Left lobe of liver (tissue), 2 donors: ENCODE measurements around the gene TXNDC11. TPM values are rescaled to one million over a fixed set of nuclear protein-coding genes. Genes with fewer than 3 reads are reported as not detected.

ENCODE experiments used
- ATAC-seq: fragments of 200-7000 bp; cut with Tn5 transposase; one replicate; pipeline ENCODE4 v1.9.1; 2020; ENCODE audit warnings: mild to moderate bottlenecking, moderate library complexity
- DNase-seq: peaks from one replicate; pipeline ENCODE4 v3.0.0-alpha.2; 2020; ENCODE audit warnings: low spot score
- total RNA-seq: library from RNA; stranded (reverse); gene quantifications from one replicate; pipeline ENCODE4 v1.2.1, GENCODE V29; 2021
- donor health status: DM: no; HTN: no; CAD: no; lungs with moderate emphysema.
- donor health status: DM: no; HTN: yes; CAD: no.

Gene TXNDC11
- total RNA-seq, 1 donor from 2014 or later, result 49.1 TPM

DNA sequence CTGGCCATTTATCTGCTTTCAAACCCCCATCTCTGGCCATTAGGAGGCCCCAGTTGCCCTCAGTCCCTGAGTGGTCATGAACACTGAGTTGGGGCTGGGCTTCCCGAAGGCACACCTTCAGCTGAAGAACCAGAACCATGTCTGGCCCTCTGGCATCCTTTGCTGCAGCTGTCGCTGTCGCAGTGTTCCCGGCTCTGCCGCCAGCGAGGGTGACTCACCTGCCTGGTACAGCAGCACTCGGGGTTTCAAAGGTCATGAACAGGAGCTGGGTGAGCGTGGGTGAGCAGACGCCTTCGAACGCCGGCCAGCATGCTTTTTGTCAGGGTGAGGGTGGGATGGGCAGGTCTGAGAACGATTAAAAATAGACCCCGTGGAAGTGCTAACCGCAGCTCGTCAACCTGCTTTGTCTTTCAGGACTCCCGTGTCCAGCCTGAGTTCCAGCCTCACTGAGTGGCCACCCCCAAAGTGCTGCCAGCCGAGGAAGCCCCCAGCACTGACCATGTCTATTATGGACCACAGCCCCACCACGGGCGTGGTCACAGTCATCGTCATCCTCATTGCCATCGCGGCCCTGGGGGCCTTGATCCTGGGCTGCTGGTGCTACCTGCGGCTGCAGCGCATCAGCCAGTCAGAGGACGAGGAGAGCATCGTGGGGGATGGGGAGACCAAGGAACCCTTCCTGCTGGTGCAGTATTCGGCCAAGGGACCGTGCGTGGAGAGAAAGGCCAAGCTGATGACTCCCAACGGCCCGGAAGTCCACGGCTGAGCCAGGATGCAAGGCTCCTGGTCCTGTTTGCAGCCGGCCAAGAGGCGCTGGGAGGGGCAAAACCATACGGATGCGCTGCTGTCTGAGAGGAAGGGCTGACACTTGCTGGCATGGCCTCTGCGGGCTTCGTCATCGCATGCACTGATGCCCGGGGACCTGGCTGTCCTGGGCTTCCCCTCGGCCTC, 66.8 kb downstream of the TXNDC11 start:
- ATAC-seq, result peak; percentile 88
- DNase-seq, result peak; percentile 79

DNA sequence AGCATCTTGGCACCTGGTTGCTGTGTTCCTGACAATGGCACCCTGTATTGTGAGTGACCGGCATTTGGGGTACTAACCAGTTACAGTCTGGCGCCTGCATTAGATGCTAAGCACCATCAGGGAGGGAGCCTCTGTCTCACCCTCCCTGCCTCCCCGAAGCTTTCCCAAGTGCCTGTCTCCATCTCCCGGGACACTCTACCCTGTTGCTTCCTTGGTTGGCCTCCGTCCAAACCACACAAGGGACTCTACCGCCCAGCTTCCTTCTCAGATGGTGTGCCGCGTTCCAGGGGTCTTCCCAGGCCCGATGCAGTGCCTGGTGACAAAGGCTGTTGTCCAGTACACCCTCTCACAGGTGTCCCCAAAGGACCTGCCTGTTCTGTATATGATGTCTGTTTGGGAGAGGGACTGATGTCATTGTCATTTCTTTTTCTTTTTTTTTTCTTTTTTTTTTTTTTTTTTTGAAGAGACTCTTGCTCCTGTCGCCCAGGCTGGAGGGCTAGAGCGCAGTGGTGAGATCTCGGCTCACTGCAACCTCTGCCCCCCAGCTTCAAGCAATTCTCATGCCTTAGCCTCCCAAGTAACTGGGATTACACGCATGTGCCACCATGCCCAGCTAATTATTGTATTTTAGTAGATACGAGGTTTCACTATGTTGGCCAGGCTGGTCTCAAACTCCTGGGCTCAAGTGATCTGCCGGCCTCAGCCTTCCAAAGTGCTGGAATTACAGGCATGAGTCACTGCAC, 67.7 kb downstream of the TXNDC11 start:
- ATAC-seq (no peak), DNase-seq (no peak)

DNA sequence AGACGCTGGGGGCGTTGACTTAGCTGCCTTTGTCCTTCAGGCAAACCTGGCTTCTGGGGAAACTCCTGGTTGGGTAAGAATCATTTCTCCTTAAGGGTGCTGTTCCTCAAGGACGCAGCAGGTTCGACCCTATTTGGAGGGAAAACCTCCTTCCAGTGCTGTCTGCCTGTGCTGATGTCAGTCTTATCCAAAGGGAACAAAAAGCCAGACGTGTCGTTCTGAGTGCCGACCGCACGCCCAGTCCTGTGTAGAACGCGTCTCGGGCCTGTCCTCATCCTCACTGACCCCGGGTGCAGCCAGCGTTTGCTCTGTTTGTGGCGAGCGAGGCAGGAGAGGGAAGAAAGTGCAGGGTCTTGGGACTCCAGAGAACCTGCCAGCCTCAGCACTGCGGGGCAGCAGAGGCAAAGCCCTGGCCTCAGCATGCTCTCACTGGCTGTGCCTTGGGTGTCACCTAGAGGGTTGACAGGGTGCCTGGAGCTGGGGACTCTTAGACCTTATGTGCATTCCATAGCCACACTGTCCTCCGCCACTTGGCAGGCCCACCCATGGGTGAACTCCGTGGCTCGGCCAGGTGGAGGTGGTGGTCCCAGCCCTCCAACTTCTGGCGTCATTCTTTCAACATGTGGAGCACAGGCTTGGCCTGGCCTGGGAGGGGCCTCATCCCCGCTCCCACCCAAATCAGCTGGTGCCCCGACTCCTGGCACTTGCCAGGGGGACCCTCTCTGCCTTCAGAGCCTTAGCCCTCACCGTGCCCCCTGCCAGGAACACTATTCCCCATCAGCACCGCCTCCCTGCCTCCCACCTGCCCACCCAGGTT, 68.4 kb downstream of the TXNDC11 start:
- DNase-seq, result no peak
- ATAC-seq, result no peak

DNA sequence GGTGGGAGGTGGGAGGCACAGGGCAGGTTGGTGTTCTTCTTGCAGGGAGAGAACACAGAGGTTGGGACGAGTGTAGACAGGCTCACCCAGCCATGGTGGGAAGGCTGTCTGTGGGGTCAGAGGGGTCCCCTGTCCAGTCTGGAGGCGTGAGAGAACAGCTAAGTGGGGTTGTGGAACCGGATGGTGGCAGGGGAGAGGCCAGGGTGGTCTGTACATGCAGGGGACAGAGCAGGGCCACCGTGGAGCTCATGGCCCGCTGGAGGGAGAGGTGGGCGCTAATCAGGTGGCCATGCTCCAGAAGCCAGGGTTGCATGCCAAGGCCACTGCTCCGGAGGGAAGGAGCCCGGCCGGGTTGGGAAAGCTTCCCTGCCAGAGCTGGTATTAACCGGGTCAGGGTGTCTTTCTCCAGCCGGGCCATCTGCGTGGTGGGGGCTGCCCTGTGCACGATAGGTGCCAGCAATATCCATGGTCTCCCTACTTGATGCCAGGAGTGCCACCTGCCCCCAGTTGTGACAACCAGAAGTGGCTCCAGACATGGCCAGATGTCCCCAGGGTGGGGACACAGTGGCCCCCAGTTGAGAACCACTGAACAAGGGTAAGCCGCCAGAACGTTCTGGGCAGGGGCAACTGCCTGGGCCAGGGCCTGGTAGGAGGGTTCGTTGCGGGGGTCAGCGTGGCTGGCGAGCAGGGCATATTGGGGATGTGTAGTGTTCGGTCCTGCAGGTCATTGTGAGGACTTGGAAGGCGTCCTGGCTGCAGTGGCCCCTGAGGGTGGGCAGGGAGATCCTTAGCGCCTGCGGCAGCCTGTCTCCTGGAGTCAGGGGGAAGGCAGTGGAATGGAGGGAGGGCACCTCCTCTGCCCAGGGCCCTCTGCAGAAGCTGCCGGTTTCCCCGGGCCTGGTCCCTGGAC, 69.3 kb downstream of the TXNDC11 start:
- ATAC-seq (no peak), DNase-seq (no peak)

DNA sequence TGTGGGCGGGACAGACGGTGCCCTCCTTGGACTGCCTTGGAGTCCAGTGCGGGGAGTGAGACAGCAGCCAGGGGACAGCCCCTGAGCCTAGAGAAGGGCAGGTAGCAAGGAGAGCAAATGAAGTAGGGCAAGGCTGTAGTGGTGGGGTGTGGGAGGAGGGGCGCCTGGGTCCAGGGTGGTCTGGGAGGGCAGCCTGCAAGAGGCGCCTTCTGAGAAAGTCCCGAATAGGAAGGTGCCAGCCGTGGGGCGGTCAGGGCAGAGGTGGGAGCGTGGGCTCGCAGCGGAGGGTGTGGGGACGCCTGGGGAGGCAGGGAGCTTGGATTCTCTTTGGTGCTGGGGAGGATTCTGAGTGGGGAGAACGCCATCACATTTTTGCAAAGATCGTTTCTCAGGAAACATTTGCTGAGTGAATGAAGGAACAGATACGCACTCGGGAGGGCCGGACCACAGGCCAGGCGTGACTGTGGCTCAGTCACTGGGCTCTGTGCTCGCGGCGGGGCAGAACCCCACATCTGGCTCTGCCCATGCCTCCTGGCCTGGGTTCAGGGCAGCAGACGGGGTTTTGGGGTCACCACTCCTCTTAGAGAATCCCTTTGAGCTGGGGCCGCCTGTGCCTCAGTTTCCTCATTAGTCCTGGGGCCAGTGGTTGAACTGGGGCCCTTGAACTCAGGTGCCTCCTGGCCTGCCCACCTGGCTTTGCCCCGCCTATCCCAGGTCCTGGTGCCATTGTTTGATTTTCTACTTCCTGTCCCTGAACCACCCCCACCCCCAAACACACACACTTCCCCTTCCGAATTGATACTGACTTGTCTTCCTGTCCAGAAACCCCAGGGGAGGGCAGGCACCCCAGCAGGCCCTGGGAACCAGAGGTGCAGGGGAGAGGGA, 70.2 kb downstream of the TXNDC11 start:
- ATAC-seq, result no peak
- no peak for DNase-seq

DNA sequence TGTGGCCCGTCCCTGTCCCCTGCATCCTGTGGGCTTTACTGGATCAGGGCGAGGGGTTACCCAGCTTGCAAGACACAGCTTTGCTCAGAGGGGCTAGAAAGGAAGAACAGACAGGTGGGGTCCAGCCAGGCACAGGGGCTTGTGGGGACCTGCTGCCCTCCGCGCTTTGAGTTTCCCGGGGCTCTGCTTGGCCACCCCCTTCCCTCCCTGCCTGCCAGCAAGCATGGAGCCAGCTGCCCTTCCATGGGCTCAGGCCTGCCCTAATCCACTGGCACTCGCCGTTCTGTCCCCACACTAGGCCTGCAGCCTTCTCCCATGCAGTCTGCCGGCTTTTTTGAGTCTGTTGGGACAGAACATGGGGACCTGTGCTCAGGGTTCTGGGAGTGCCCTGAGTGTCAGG, 71.0 kb downstream of the TXNDC11 start:
- DNase-seq (no peak), ATAC-seq (no peak)

DNA sequence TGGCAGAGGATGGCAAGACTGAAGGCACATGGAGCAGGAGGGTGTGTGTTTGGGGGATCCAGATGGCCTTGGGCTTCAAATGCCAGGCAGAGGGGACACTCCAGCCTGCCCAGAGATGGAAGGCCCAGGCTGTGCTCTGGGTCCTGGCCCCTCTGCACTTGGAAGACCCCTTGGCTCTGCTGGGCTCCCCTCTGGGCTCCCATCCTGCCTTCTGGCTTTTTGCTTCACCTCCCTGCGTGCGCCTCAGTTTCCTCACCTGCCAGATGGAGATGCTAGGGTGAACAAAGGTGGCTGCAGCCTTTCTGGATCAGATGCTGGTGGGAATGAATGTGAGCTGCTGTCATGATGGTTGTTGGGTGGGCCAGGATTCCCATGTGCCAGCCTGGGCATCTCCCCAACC, 71.4 kb downstream of the TXNDC11 start:
- ATAC-seq, result no peak
- no peak for DNase-seq

DNA sequence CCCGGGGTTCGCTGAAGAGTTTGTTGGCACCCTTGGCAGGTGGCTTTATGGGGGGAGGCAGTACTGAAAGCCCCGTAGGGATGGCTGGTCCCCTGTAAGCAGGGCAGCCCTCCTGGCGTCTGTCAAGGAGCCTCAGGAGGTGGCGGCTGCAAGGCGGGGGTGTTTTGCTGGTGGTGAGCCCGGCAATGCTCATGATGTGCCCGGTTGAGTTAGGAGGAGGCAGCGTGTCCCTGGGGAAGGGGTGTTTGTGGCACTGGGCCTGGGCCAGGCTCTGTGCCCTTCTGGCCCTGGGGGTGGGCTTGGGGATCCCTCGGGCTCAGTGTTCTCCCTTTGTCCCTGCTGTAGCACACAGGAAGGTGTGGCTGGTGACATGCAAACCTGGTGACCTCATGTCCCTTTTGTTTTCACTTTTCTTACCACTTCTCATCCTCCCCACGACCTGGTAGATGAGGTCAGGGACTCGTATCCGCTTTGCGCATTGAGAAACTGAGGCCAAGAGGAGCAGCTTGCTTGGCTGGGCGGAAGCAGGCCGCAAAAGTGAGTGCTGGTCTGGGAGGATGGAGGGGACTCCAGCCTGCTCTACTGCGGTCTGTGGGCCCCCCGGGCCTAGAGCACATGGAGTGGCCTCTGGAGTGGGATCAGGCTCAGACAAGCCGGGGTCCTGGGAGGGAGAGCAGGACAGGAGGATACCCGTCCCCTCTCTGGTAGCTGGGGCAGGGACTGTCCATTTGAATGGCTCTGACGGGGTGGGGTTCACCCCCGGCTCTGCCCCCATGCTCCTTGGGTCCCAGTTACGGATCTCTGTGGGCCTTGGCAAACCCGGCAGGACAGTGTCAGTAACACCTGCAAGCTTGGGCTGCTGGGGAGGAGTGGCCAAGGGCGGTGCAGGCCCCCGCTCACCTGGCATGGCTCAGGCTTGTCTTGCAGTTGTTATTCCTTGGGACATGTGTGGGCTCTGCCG, 72.2 kb downstream of the TXNDC11 start:
- ATAC-seq, result no peak
- DNase-seq, result no peak

DNA sequence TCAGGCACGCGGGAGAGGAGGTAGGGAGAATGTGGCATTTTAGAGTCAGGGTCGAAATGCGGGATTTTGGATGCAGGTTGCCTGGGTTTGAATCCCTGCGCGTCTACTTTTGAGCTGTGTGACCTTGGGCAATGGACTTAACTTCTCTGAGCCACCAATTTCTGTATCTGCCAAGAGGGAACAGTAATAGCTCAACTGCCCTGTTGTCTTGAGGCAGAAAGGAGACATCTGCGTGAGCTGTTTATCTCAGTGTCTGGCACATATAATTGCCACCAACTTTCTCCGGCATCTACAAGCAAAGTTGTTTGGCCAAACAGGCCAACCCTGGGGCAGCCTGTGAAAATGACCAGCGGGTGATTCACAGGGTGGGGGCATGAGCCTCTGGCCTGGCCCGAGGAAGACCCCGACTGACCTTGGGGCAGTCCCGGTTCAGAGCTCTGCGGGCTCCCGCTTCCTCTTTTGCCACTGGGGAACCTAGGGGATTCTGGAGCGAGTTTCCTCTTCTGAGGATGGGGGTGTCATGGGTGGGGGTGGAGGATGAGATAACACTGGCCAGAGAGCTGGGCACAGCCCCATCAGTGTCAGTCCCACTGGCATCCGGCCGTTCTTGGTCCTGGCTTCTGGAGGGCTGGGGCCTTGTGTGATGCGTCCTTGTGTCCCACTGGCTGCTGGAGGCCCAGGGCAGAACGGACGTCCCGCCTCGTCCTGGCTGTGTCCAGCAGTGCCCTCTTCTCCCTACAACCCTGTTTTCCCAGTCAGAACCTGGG, 73.1 kb downstream of the TXNDC11 start:
- DNase-seq (no peak), ATAC-seq (peak; percentile 7)

DNA sequence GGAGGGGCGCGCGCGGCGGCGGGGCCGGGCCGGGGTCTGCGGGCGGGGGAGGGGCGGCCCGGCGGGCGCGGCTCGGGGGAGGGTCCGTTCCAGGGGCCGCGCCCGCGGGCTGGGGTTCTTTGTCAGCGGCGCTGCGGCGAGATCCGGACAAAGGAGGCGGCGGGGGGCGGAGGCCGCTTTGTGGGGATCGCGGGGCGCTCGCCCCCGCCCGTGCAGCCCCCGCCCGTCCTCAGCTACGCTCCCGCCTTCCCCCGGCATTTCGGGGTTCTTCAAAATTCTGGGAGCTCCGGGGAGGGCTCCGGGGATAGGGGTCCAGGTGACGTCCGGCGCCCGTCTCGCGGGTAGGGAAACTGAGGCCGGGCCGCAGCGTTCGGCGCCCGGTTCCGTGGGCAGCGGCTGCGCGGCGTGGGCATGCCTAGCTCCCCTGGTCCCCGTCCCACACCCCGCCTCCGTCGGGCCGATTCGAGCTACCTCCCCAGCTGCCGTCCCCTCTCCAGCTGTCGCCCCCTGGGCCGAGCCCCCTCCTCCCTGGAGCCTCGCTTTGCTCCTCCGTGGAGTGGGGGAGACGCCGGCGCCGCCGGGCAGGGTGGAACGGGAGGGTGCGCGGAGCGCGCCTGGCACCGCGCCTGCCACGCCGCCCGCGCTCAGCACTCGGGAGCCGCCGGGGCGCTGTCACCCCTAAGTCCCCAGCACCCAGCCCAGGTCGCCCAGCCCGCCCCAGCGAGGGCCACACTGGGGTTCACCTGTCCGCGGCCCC, 73.9 kb downstream of the TXNDC11 start:
- DNase-seq (no peak), ATAC-seq (no peak)

DNA sequence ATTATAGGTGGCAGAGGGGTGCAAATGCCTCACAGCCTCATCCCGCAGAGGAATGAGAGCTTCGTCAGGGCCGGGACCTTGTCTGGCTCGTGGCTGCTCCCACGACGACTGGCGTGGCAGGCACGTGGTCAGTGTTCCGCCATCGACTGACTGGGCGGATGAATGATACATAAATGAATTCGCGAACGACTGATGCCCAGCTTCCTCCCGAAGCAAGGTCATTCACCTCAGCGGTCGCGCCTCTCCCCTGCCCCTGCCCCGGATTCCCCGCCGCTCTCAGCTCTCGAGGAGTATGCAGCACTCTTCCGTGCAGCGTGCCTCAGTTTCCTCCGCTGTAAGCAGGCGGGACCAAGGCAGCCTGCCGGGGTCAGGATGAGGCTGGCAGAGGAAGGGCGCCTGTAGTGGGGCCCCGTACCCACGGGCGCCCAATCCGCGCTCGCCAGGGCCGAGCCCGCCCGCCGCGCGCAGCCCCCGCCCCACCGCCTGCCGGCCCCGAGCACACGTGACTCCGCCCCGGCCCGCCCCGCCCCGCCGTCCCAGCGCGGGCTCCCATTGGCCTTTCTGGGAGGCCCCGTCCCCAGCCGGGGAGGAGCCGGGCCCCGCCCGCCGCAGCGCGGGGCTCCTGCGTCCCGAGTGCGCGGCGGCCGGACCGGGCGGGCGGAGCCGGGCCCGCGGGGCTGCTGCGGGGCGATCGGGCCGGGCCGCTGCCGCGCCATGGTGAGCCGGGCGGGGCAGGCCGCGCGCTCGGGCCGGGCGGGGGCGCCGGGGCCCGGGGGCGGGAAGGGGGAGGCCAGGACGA, 74.6 kb downstream of the TXNDC11 start, which contains the start of gene SNN:
Gene SNN (plus strand): TSS at position 632 of the 799 bp plus-strand sequence. CDS start 7,605 bp downstream, outside the sequence.
- peak; percentile 89 for DNase-seq
- peak; percentile 96 for ATAC-seq

DNA sequence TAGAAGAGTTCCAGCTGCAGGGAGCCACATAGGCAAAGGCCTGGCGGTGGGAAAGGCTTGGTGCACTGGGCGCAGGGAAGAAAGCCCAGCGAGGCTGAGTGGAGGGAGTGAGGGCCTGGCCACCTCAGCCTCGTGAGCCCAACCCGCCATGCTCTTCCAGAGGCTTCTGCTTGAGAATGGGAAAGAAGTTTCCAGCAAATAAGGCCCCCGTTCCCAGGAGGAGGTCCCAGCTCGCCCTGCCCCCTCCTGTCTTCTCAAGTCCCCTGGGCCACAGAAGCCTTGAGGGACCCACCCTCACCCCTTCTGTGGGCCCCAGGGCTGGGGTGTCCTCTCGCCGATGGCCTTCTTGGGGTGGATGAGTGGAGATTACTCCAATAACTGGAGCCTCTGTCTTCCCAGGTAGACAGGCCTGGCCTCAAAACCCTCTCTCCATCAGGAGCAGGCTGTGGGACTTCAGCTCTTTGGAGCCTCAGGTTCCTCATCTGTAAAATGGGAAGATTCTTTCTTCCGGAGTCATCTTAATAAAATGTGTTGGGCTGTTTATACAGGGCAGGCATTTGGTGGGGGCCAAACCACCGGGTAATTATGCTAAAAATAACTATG, 75.3 kb downstream of the TXNDC11 start:
- ATAC-seq (no peak), DNase-seq (no peak)

DNA sequence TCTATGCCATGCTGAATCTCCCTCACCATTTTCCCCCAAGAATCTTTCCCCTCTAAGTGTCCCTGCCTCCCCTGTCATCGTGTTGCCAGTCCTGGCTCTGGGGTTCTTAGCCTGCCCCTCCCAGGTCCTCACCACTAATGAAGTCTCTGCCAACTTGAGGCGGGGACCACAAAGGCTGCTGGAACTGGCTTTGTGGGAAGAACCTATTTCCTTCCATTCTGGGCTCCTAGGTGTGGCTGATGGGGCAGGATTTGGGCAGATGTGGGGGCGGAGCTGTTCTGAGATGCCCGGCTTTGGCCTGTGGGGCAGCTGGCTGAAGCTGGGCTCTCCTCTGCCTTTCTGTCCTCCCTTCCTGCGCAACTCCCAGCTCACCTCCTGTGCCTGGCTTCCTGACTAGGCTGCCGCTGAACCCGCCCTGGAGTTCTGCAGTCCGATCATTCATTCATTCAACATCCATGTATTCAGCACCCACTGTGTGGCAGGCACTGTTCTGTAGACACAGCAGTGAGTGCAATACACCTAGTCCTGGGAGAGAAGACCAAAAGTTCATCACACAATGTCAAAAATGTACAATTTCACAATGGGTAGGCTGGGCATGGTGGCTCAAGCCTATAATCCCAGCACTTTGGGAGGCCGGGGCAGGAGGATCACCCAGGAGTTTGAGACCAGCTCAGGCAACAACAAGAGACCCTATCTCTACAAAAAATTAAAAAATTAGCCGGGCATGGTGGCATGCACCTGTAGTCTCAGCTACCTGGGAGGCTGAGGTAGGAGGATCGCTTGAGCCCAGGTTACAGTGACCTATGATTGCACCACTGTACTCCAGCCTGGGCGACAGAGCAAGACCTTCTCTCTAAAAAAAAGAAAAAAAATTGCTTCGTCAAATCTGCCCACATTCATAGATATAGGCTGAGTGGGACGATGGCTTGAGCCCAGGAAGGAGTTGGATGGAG, 76.3 kb downstream of the TXNDC11 start:
- ATAC-seq (no peak), DNase-seq (no peak)

DNA sequence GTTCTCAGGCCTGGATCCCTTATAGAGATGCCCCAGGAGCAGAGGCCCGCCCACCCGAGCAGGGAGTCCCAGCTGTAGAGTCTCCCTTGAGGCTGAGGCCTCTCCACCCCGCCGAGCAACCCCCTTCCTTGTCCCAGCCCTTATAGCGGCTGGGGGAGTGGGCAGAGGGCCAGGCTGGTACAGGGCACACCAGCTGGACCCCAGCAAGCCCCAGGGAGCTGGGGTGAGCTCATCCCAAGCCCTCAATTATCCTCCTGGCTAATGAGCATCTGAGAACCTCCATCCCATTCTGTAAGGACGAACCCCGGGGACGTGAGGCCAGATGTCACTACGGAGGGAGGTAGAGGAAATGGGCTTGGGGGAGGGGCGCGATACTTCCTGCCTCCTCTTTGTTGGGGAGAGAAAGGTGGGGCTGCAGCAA, 77.6 kb downstream of the TXNDC11 start:
- no peak for DNase-seq

More for the DNA sequence above, 77.6 kb downstream of the TXNDC11 start:
- no peak for ATAC-seq
